GOT3 (cell line): Measurements from ENCODE around the gene LYZ.

Experiments
- DNase-seq: peaks from one replicate; lab custom pipeline; 2025; ENCODE audit warnings: mixed read lengths; lab: John Stamatoyannopoulos, UW

LYZ gene

GRCh38 chr12:69338936-69339335, 9.2 kb upstream of the LYZ start:
- no peak for DNase-seq

DNA sequence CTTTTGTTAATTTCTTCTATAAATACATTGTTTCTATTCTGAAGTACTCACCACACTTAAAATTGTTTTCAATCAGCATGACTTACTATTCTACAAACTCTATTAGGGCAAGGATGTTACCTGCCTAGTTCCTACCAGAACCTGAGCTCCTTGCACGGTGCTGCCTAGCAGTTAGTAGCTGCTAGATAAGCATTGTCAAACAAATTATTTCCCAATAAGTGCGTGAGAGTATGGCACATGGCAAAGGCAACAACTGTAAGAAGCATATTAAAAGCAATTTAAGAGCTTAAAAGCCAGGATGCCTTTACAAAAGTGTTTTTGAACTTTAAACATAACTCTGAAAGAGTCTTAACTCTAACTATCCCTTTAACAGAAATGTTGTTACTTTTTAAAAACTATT, 8.2 kb upstream of the LYZ start:
- DNase-seq = no peak

DNA sequence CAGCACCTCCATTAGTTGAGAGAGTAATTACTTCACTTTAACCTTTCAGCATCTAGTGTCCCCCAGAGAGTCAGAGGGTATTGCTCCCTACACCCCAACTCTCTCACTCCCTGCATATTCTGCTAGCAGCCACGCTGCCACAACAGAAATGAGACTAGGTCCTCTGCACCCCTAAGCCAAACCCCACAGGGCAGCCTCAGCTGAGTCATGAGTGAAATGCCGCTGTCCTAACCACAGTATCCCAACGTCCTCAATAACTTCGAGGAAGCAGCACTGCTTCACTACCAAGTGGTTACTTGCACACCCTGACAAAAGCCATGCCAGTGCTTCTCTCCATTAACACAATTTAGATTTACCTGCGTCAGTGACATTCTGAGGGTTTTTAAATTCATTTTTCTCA, 6.9 kb upstream of the LYZ start:
- no peak for DNase-seq

GRCh38 chr12:69342421-69342820, 5.8 kb upstream of the LYZ start:
- DNase-seq = no peak

DNA sequence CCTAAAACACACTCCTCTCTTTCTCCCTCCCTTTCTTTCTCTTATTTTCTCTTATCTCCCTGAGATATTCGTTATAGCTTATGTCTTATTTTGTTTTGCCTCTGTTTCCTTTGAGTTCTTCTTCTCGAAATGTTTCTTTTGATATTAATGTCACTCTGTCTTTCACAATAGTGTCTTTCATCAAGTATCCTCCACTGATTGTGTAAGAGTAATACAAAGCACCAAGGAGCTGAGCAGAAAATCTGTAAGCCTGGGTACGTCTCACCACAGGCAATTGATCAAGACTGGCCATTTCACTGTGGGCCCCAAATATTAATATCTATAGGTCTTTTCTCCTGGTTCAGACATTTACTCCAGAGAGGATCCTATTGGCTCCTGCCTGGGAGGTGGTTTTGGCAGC, 4.8 kb upstream of the LYZ start:
- no peak for DNase-seq

DNA sequence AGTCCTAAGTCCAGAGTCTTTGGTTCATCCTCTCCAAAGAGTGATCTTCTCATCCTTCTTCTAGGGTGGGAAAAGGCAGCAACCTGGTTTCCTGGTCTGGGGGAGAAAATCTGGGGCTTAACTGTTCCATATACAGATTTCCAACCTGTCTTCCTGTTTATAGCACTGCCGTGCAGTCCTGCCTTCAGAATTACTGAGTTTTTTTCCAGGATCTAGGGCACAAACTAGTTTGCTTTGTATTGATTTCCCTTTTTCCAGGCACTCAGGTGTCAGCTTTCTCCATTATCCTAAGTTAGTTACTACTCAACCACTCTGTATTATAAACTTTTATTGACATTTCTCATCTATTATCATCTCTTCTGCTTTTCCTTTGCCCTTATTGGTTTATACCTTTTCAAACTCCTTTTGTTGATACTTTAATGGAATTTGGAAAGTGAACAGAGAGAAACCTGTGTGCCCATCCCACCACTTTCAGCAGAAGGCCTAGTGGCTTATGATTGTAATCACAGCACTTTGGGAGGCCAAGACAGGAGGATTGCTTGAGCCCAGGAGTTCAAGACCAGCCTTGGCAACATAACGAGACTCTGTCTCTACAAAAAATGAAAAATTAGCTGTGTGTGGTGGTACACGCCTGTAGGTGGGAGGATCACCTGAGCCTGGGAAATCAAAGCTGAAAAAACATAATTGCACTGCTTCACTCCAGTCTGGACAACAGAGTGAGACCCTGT, 4.1 kb upstream of the LYZ start:
- DNase-seq = no peak

DNA sequence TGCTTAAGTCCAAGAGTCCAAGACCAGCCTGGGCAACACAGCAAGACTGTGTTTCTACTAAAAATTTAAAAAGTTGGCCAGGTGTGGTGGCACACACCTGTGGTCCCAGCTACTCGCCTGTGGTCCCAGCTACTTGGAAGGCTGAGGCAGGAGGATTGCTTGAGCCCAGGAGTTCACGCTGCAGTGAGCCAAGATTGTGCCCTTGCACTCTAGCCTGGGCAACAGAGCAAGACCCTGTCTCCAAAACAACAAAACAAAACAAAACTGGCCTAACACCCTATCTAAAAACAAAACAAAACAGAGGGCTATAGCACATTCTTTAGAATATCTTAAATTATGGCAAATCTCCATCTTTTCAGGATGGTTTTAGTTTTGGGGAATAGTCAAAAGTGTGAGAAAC, 3.1 kb upstream of the LYZ start:
- no peak for DNase-seq

DNA sequence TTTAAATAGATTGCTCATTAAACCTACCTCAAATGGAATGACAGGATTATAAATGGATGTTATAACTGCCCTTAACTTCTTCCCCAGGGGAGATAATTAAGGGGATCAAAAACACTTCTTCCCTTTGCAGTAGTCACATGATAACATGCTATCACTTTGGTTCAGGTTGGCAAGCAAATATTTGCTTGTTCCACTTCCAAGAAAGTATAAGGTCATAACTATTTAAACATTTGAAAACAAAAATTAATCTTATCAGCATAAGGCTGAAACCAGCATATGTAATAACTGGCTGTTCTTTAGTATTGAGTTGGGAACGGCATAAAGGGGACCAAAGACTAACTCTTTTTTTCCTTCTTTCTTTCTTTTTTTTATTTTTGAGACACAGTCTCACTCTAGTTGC, 2.4 kb upstream of the LYZ start:
- DNase-seq = no peak

DNA sequence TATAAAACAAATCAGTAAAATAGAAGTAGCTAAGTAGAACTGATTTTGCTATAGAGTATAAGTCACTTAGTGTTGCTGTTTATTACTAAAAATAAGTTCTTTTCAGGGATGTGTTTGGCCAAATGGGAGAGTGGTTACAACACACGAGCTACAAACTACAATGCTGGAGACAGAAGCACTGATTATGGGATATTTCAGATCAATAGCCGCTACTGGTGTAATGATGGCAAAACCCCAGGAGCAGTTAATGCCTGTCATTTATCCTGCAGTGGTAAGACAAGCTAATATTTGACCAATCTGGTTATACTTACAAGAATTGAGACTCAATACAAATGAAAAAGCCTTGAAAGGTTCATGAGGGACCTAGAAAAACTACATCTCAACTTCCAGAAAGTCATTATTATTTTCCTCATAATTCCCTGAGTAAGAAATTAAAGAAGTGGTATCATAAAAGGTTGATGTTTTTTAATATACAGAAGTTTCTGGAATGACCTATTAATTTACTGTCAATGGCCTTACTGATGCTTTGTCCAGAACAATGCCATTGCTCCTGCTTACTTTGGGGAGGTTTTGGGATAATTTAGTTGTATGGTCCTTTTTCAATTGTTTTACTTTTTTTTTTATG, 1.9 kb downstream of the LYZ start:
- no peak for DNase-seq

- DNase-seq = no peak
Observed at GRCh38 chr12:69350777-69351176, 2.6 kb downstream of the LYZ start.

GRCh38 chr12:69351462-69352236, 3.5 kb downstream of the LYZ start:
- DNase-seq = no peak

- no peak for DNase-seq
Observed at GRCh38 chr12:69352904-69353303, 4.7 kb downstream of the LYZ start.

GRCh38 chr12:69354172-69354555, 6.0 kb downstream of the LYZ start:
- DNase-seq = no peak

- no peak for DNase-seq
Observed at GRCh38 chr12:69354556-69355187, 6.5 kb downstream of the LYZ start.

GRCh38 chr12:69355363-69356028, 7.3 kb downstream of the LYZ start:
- no peak for DNase-seq

DNA sequence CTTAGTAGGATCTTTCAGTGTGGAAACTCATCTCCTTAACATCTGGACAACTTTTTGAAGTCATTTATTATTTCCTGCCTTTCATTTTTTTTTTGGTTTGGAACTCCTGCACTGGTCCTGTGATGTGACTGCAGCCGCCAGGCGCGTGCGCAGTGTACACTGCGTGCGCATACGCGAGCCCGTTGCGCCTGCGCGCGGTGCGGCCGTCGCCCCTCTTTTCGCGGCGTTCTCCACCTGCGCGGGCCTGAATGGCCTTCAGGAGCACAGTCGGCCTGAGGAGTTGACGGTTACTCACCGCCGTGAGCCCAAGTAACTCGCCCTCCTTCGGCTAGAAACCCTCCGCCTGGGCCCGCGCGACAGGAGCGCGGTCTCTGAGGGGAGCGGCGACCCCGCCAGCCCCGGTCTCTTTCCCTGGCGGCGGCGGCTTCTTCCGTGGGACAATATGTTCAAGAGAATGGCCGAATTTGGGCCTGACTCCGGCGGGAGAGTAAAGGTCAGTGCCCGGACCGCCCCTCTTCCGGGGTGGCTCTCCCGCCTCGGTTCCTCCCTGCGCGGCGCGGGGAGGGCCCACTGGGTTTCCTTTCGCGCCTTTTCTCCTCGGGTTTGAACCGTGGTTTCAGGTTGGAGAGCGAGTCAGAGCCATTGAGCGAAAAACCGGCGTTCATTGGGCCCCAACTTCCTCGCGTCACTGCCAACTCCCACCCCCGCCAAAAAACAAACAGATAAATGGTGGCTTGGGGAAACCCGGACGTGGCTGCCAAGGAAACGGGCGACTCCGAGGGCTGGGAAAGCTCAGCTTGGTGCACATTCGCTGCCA, 11.6 kb downstream of the LYZ start, which contains the start of gene YEATS4:
Gene YEATS4, plus strand, starts transcription at position 213 of the 817 bp plus-strand sequence. Its CDS starts 230 bp downstream, at position 443.
- DNase-seq = peak; percentile 100

DNA sequence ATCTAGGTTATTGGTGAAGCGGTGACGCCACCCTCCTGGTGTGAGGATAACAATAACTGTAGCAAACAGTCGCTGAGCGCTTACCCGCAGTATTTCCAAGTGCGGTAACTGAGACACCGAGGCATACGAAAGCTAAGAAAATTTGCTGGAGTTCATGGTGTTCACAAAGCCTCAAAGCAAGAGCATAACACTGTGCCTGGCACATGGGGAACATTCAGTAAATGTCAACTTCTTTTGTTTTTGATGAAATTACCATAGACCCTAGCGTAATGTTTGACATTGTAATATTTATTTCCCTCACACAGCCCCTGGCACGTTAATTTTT, 12.1 kb downstream of the LYZ start:
- no peak for DNase-seq

- no peak for DNase-seq
Observed at GRCh38 chr12:69366796-69367195, 18.6 kb downstream of the LYZ start.

- no peak for DNase-seq
Observed at GRCh38 chr12:69368171-69368570, 20.0 kb downstream of the LYZ start.

GRCh38 chr12:69383074-69383473, 34.9 kb downstream of the LYZ start:
- DNase-seq = no peak

GRCh38 chr12:69385038-69385437, 36.9 kb downstream of the LYZ start:
- DNase-seq = no peak
